IMR-90 (cell line): ENCODE results near the gene DOCK2. TPM values are rescaled to one million over a fixed set of nuclear protein-coding genes. Genes with fewer than 3 reads are reported as not detected.

Source experiments
- ATAC-seq: fragments of 200-7000 bp; cut with Tn5 transposase; 2 replicates; pipeline ENCODE4 v1.9.1; 2020; ENCODE audit warnings: low read depth, mild to moderate bottlenecking, moderate library complexity
- BruUV-seq: library from RNA; stranded (reverse); fragments of 400-500 nt; replicated peaks from 2 replicates; lab custom pipeline; 2021; lab: Mats Ljungman, UMichigan
- CTCF ChIA-PET: fragments of 300-600 bp; formaldehyde crosslinking; extraction: SDS; loops from one replicate; lab custom pipeline; 2021; ENCODE audit warnings: antibody characterized with exemption; lab: Yijun Ruan, JAX
- POLR2A ChIA-PET: fragments of 300-600 bp; sonication (Branson Sonifier 250); formaldehyde crosslinking; loops from one replicate; lab custom pipeline; 2022; ENCODE audit warnings: antibody characterized with exemption; ENCODE audit not compliant: unreplicated experiment; lab: Charles Lee
- DNase-seq: peaks from one replicate; pipeline ENCODE4 v3.0.0; 2013
- H2AFZ ChIP-seq: replicated peaks from 2 replicates; pipeline ENCODE3; 2013; ENCODE audit warnings: low read length, mild to moderate bottlenecking; ENCODE audit not compliant: poor library complexity
- H2AK5ac ChIP-seq: 2 replicates; pipeline ENCODE4 v1.6.1; 2013; ENCODE audit warnings: low read depth, low read length, inconsistent platforms
- H2AK9ac ChIP-seq: replicated peaks from 2 replicates; pipeline ENCODE3; 2013; ENCODE audit warnings: mild to moderate bottlenecking, low read depth, low read length, moderate library complexity; ENCODE audit not compliant: poor library complexity
- H2BK120ac ChIP-seq: 2 replicates; pipeline ENCODE4 v1.6.1; 2013; ENCODE audit warnings: low read depth, low read length, inconsistent platforms
- H2BK15ac ChIP-seq: 3 replicates; pipeline ENCODE4 v1.6.1; 2013; ENCODE audit warnings: low read depth, low read length, inconsistent platforms
- H2BK20ac ChIP-seq: 2 replicates; pipeline ENCODE4 v1.6.1; 2013; ENCODE audit warnings: low read depth, mild to moderate bottlenecking, inconsistent platforms, low read length, moderate library complexity
- H2BK5ac ChIP-seq: 2 replicates; pipeline ENCODE4 v1.6.1; 2013; ENCODE audit warnings: mild to moderate bottlenecking, low read depth, low read length, inconsistent platforms; ENCODE audit not compliant: poor library complexity, severe bottlenecking
- H3K14ac ChIP-seq: replicated peaks from 2 replicates; pipeline ENCODE4 v1.6.1; 2013; ENCODE audit warnings: low read depth, low read length, inconsistent platforms
- H3K18ac ChIP-seq: 2 replicates; pipeline ENCODE4 v1.6.1; 2013; ENCODE audit warnings: low read depth, low read length, control low read depth
- H3K23ac ChIP-seq: 2 replicates; pipeline ENCODE4 v1.6.1; 2013; ENCODE audit warnings: low read depth, low read length, inconsistent platforms
- H3K27ac ChIP-seq: 2 replicates; pipeline ENCODE4 v1.5.1; 2013; ENCODE audit warnings: mild to moderate bottlenecking, control low read depth, low read length; ENCODE audit not compliant: insufficient read depth
- H3K27me3 ChIP-seq: 2 replicates; pipeline ENCODE4 v1.6.1; 2013; ENCODE audit warnings: low read length; ENCODE audit not compliant: control insufficient read depth, insufficient read depth
- H3K36me3 ChIP-seq: 2 replicates; pipeline ENCODE4 v1.6.1; 2013; ENCODE audit warnings: low read length, mixed read lengths; ENCODE audit not compliant: control insufficient read depth, insufficient read depth
- H3K4ac ChIP-seq: 2 replicates; pipeline ENCODE4 v1.6.1; 2013; ENCODE audit warnings: low read depth, low read length, inconsistent platforms
- H3K4me1 ChIP-seq: 2 replicates; pipeline ENCODE4 v1.6.1; 2013; ENCODE audit warnings: low read length, mixed read lengths; ENCODE audit not compliant: control insufficient read depth, insufficient read depth
- H3K4me2 ChIP-seq: 2 replicates; pipeline ENCODE4 v1.6.1; 2013; ENCODE audit warnings: low read depth, mild to moderate bottlenecking, control low read depth, low read length, moderate library complexity
- H3K4me3 ChIP-seq: 2 replicates; pipeline ENCODE4 v1.5.1; 2013; ENCODE audit warnings: low read depth, mild to moderate bottlenecking, control low read depth, low read length, moderate library complexity; ENCODE audit not compliant: insufficient read depth
- H3K56ac ChIP-seq: 2 replicates; pipeline ENCODE4 v1.6.1; 2013; ENCODE audit warnings: low read length, inconsistent platforms; ENCODE audit not compliant: insufficient read depth; ENCODE audit errors: extremely low read depth
- H3K79me1 ChIP-seq, 2 experiments: 2 replicates each; pipeline ENCODE4 v1.6.1; 2013; ENCODE audit warnings: low read length in 2 of 2, inconsistent platforms in 1 of 2, low read depth in 1 of 2
- H3K9ac ChIP-seq: 2 replicates; pipeline ENCODE4 v1.6.1; 2013; ENCODE audit warnings: low read depth, low read length, control low read depth
- H3K9me1 ChIP-seq: 2 replicates; pipeline ENCODE4 v1.6.1; 2013; ENCODE audit warnings: low read length, inconsistent platforms; ENCODE audit not compliant: insufficient read depth
- H3K9me3 ChIP-seq: 2 replicates; pipeline ENCODE4 v1.6.1; 2013; ENCODE audit warnings: low read length; ENCODE audit not compliant: control insufficient read depth, insufficient read depth
- H4K20me1 ChIP-seq: 2 replicates; pipeline ENCODE4 v1.6.1; 2013; ENCODE audit warnings: low read length, inconsistent platforms; ENCODE audit not compliant: insufficient read depth
- H4K5ac ChIP-seq: 2 replicates; pipeline ENCODE4 v1.6.1; 2013; ENCODE audit warnings: mild to moderate bottlenecking, low read depth, low read length, control low read depth
- H4K8ac ChIP-seq, 2 experiments: 2 replicates each; pipeline ENCODE4 v1.6.1; 2013; ENCODE audit warnings: low read depth in 2 of 2, low read length in 2 of 2, control low read depth in 1 of 2, inconsistent platforms in 1 of 2
- H4K91ac ChIP-seq: 2 replicates; pipeline ENCODE4 v1.6.1; 2013; ENCODE audit warnings: low read depth, low read length, inconsistent platforms; ENCODE audit not compliant: insufficient read depth
- BHLHE40 ChIP-seq: fragments of 150-350 bp; IDR thresholded peaks from 2 replicates; pipeline ENCODE4 v1.6.1; 2016; ENCODE audit warnings: mild to moderate bottlenecking, low read depth, low read length
- FOS ChIP-seq: fragments of 150-350 bp; IDR thresholded peaks from 2 replicates; pipeline ENCODE4 v1.6.1; 2016; ENCODE audit warnings: low read depth, low read length
- MAFK ChIP-seq: IDR thresholded peaks from 2 replicates; pipeline ENCODE4 v1.6.1; 2012; ENCODE audit warnings: low read depth, low read length, improper control_type of control experiment
- MAZ ChIP-seq: IDR thresholded peaks from 2 replicates; pipeline ENCODE4 v1.6.1; 2012; ENCODE audit warnings: low read depth, mild to moderate bottlenecking, low read length, improper control_type of control experiment, moderate library complexity, borderline replicate concordance
- POLR2A ChIP-seq: IDR thresholded peaks from 2 replicates; pipeline ENCODE4 v1.6.1; 2012; ENCODE audit warnings: mild to moderate bottlenecking, low read depth, low read length
- RFX5 ChIP-seq: IDR thresholded peaks from 2 replicates; pipeline ENCODE4 v1.8.0; 2012; ENCODE audit warnings: low read depth, mild to moderate bottlenecking, low read length, moderate library complexity
- SMC3 ChIP-seq: fragments of 150-350 bp; IDR thresholded peaks from 2 replicates; pipeline ENCODE4 v1.6.1; 2016; ENCODE audit warnings: low read depth, mild to moderate bottlenecking, antibody characterized with exemption, low read length, moderate library complexity
- WGBS, 2 experiments: methylation state at CpG; one replicate each; pipeline versions ENCODE4 v1.1.5 to v1.1.7; 2013; ENCODE audit warnings: missing lambda C conversion rate in 2 of 2; ENCODE audit not compliant: insufficient read length in 1 of 2; ENCODE audit errors: extremely low coverage in 2 of 2; 5-methylcytosine and 5-hydroxymethylcytosine counted together
- dilution Hi-C: fragments of 300-500 bp; cut with HindIII; formaldehyde crosslinking; loops from one replicate; pipeline ENCODE4 v1.14.3; 2018; ENCODE audit warnings: low sequenced_read_pairs; ENCODE audit not compliant: unreplicated experiment
- in situ Hi-C: fragments of 300-500 bp; cut with MboI; formaldehyde crosslinking; loops from 3 replicates; pipeline ENCODE4 v1.14.3; 2019; ENCODE audit warnings: low sequenced_read_pairs, inconsistent platforms, mixed read lengths
- intact Hi-C: fragments of 100-400 bp; cut with micrococcal nuclease; formaldehyde crosslinking; loops from 2 replicates; pipeline ENCODE4 v1.10.0; 2022
- polyA plus RNA-seq, 3 experiments: library from polyadenylated mRNA; depleted of rRNA; stranded (reverse); fragments of >200 nt; gene quantifications; 2 replicates each; pipeline ENCODE4 v1.2.3, GENCODE V29; 2012; ENCODE audit warnings: low replicate concordance in 1 of 3
- total RNA-seq: library from RNA; depleted of rRNA; stranded (reverse); fragments of >200 nt; gene quantifications from 2 replicates; pipeline ENCODE4 v1.2.3, GENCODE V29; 2012
- TF ChIP-seq, protein P1 (sequence below): conservative IDR thresholded peaks from 2 replicates; pipeline ENCODE4 v1.5.1; 2012; ENCODE audit warnings: mild to moderate bottlenecking, low read depth, low read length, improper control_type of control experiment

The DOCK2 gene
- total and polyA plus RNA-seq, 2 of the 4 experiments (the other 2 are of a cell fraction): 0.72 to 3.0 TPM

DNA sequence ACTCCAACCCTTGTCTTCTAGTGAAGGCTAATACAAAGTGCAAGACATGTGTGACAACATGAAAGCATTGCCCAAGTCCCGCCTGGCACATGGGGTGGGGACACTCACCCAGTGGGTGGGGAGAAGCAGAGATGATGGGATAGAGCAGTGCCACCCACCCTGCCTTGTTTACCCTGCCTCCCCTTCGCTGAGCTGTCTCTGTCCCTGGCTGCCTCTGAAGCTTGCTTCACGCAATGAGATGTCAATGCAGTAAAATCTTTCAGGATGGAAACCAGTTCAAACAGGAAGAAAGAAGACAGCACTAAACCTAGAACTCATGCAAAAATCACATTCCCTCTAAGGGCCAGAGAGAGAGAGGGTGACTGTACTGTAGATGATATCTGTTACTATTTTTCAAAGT is 195.2 kb downstream of the DOCK2 start:
- Histone ChIP-seq H4K5ac (no peak overlapping the region), H4K91ac (no peak overlapping the region), H2BK15ac (no peak overlapping the region), H3K56ac (no peak overlapping the region), H2BK120ac (no peak overlapping the region), H4K8ac (no peak overlapping the region), H3K4me3 (no peak overlapping the region), H3K27ac (no peak overlapping the region), H3K23ac (no peak overlapping the region), H3K4ac (no peak overlapping the region), H3K14ac (0 out of 2 replicates have a peak overlapping the region, but pooled peaks have one; percentile 11), H3K4me1 (no peaks in the 10 kb centered on the region; the same call in 1 of the 2 replicates), H3K27me3 (no peaks in the 10 kb centered on the region), H2AFZ (no peak overlapping the region), H2BK20ac (no peak overlapping the region), H3K9me3 (no peaks in the 10 kb centered on the region), H3K36me3 (no peaks in the 10 kb centered on the region), H2BK5ac (no peak overlapping the region), H2AK5ac (no peak overlapping the region), H3K9me1 (peaks cover 3% of the 10 kb centered on the region), H3K4me2 (no peak overlapping the region), H3K79me1 (no peaks in the 10 kb centered on the region), H3K18ac (no peak overlapping the region), H4K20me1 (no peaks in the 10 kb centered on the region), H3K9ac (no peak overlapping the region), H2AK9ac (no peak overlapping the region)
- no TSS peak for BruUV-seq
- ATAC-seq: no peak
- CTCF ChIA-PET: no interaction called here
- dilution Hi-C loops (no loop called here), intact Hi-C loops (no loop called here), in situ Hi-C loops (no loop called here)
- TF ChIP-seq, protein P1, sequence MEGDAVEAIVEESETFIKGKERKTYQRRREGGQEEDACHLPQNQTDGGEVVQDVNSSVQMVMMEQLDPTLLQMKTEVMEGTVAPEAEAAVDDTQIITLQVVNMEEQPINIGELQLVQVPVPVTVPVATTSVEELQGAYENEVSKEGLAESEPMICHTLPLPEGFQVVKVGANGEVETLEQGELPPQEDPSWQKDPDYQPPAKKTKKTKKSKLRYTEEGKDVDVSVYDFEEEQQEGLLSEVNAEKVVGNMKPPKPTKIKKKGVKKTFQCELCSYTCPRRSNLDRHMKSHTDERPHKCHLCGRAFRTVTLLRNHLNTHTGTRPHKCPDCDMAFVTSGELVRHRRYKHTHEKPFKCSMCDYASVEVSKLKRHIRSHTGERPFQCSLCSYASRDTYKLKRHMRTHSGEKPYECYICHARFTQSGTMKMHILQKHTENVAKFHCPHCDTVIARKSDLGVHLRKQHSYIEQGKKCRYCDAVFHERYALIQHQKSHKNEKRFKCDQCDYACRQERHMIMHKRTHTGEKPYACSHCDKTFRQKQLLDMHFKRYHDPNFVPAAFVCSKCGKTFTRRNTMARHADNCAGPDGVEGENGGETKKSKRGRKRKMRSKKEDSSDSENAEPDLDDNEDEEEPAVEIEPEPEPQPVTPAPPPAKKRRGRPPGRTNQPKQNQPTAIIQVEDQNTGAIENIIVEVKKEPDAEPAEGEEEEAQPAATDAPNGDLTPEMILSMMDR: no peak
- TF ChIP-seq MAZ (no peak), POLR2A (no peak), FOS (no peak), RFX5 (no peak), MAFK (no peak), BHLHE40 (no peak), SMC3 (no peak)
- POLR2A ChIA-PET: interaction anchor here (0.7 kb wide), 1 partner anchor 56 kb away, joined by 3 read pairs; no protein-coding TSS in a partner anchor
- no peak for DNase-seq
- WGBS, 2 experiments: no CpG with 5 or more reads among the region's 3 CpGs
